RWPE2 (cell line): Measurements from ENCODE around the gene ACADL.

Experiments
- ATAC-seq: fragments of 200-7000 bp; cut with Tn5 transposase; 3 replicates; pipeline ENCODE4 v1.9.1; 2021; ENCODE audit warnings: low read depth
- DNase-seq: peaks from one replicate; pipeline ENCODE4 v3.0.0-alpha.2; 2020; ENCODE audit warnings: low spot score
- H3K27ac ChIP-seq: fragments of 450-650 bp; 2 replicates; pipeline ENCODE4 v1.5.1; 2017; ENCODE audit warnings: mild to moderate bottlenecking; ENCODE audit not compliant: poor library complexity, severe bottlenecking
- H3K27me3 ChIP-seq: fragments of 250-450 bp; sonication (Bioruptor Pico); 2 replicates; pipeline ENCODE4 v1.5.1; 2021; ENCODE audit warnings: mild to moderate bottlenecking, moderate library complexity; ENCODE audit not compliant: insufficient read depth, poor library complexity, severe bottlenecking
- H3K36me3 ChIP-seq: fragments of 250-450 bp; sonication (Bioruptor Pico); 2 replicates; pipeline ENCODE4 v1.5.1; 2020; ENCODE audit warnings: low read depth, mild to moderate bottlenecking, moderate library complexity
- H3K4me1 ChIP-seq: fragments of 250-450 bp; sonication (Bioruptor Pico); 2 replicates; pipeline ENCODE4 v1.5.1; 2021; ENCODE audit warnings: mild to moderate bottlenecking, moderate library complexity; ENCODE audit not compliant: insufficient read depth, poor library complexity, severe bottlenecking
- H3K4me3 ChIP-seq: fragments of 250-450 bp; sonication (Bioruptor Pico); 2 replicates; pipeline ENCODE4 v1.5.1; 2021; ENCODE audit warnings: mild to moderate bottlenecking, moderate library complexity; ENCODE audit not compliant: severe bottlenecking
- H3K9me3 ChIP-seq: fragments of 250-450 bp; sonication (Bioruptor Pico); 2 replicates; pipeline ENCODE4 v1.5.1; 2021; ENCODE audit warnings: mild to moderate bottlenecking, moderate library complexity; ENCODE audit not compliant: severe bottlenecking
- CTCF ChIP-seq: fragments of 450-650 bp; IDR thresholded peaks from one replicate; pipeline ENCODE4 v1.5.1; 2017; ENCODE audit warnings: mild to moderate bottlenecking, moderate library complexity; ENCODE audit not compliant: poor library complexity, severe bottlenecking

Gene ACADL

DNA sequence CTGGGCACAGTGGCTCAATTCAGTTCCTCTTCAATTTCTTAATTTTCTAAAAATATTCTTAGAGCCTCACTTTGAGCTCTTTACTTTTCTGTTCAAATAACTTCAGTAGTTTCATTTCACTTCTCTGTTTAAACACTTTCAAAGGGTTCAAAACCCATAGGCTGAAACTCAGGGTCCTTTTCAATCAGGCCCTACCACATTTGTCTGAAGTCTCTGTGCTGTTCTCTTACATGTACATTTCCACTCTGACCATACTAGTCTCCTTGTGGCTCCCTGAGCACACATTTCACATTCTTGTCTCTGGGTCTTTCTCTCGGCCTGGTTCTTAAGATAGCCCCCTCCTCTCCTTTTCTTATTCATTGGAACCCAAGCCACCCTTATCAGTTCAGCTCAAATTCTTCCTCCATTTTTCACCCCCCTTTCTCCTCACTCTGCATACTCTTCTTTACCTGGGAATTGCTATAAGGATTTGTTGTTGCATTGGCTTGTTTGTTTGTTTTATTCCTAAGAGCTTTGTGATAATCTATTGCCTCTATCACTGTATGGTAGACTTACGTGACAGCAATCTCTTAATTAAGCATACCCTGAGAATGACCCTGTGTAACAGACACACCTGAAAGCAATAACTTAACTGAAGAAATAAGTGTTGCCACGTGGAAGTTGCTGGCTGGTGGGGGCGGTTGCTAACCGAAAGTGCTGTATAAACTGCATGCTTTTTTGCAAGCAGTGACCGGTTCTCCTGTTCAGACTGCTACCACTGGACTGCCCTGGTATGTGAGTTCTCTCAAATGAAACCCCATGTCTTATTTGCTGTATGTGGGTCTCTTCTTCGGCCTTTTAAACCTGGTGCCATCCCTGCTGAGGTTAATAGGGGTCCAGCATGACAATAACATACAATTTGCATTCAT, 27.7 kb upstream of the ACADL start:
- TF ChIP-seq CTCF: no peak
- ATAC-seq: no peak; the same call in 2 of the 3 replicates
- Histone ChIP-seq H3K27me3 (no peaks in the 10 kb centered on the region), H3K9me3 (no peaks in the 10 kb centered on the region), H3K36me3 (no peaks in the 10 kb centered on the region), H3K4me1 (no peaks in the 10 kb centered on the region), H3K4me3 (no peak overlapping the region), H3K27ac (no peak overlapping the region)
- no peak for DNase-seq

DNA sequence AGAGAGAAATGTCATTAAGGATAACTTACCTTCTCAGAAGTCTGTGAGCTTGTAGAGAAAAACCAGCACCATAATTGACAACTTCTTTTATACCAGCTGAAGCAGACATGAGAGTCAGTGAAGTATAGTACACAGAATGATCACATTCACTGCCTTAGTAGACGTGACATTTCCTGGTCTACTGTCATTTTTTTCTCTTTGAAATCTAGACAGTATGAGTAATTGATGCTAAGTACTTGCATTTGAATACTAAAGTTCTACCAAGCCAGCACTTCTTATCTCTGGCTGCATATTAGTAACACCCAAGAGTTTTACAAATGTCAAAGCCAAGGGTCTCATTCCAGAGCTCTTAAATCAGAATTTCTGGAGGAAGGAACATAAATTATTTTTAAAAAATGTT, 25.4 kb upstream of the ACADL start:
- DNase-seq (no peak), ATAC-seq (no peak)
- no peaks in the 10 kb centered on the region for H3K9me3 ChIP-seq
- H3K4me1 ChIP-seq: no peaks in the 10 kb centered on the region
- H3K36me3 ChIP-seq: no peaks in the 10 kb centered on the region
- no peak for TF ChIP-seq CTCF
- no peak overlapping the region for H3K4me3 ChIP-seq
- H3K27ac ChIP-seq: no peak overlapping the region
- no peaks in the 10 kb centered on the region for H3K27me3 ChIP-seq

DNA sequence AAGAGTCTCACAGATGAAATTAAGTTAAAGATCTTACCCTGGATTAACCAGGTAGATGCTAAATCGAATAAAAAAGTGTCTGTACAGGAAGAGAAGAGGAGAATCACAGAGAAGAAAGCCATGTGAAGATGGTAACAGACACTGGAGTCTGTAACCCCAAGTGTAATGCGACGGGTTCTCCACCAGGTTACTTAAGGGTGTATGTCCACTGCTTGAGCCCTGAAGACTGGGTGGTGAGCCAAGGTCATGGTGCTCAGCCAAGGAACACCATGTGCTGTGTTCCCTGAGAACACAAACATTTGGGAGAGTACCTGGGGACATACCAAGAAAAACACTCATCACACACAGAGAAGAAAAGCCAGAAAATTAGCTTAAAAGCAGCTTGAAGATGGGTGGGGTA, 8.2 kb upstream of the ACADL start:
- H3K36me3 ChIP-seq: no peaks in the 10 kb centered on the region
- TF ChIP-seq CTCF: no peak

GRCh38 chr2:210230984-210231383, 5.7 kb upstream of the ACADL start:
- Histone ChIP-seq H3K27ac (no peak overlapping the region), H3K9me3 (no peaks in the 10 kb centered on the region), H3K4me1 (no peaks in the 10 kb centered on the region), H3K4me3 (no peak overlapping the region), H3K36me3 (no peaks in the 10 kb centered on the region), H3K27me3 (peaks cover 4% of the 10 kb centered on the region)
- no peak for TF ChIP-seq CTCF
- DNase-seq (no peak), ATAC-seq (no peak)

More for the DNA sequence above, 8.2 kb upstream of the ACADL start:
- no peaks in the 10 kb centered on the region for H3K9me3 ChIP-seq
- H3K27me3 ChIP-seq: no peaks in the 10 kb centered on the region
- no peak overlapping the region for H3K27ac ChIP-seq
- DNase-seq (no peak), ATAC-seq (no peak)
- no peaks in the 10 kb centered on the region for H3K4me1 ChIP-seq
- H3K4me3 ChIP-seq: no peak overlapping the region

DNA sequence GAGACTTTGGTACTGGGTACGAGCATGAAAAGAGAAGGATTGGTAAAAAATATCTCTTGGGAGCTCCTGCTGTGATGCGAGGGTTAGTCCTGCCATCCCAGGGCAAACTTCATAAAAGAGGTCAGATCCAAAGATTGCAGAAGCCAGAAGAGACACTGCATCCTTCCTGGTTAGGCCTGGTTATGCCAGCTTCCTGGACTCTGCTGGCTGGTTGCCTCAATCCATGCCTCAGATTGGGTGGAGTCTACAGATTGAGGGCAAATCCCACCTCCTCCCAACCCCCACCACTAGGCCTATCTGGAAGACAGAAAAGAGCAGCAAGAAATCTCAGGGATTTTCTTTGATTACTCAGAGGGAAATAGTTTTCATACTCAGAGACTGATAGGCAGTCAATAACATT, 5.3 kb upstream of the ACADL start:
- TF ChIP-seq CTCF: no peak
- Histone ChIP-seq H3K36me3 (no peaks in the 10 kb centered on the region), H3K9me3 (no peaks in the 10 kb centered on the region), H3K27ac (no peak overlapping the region), H3K27me3 (peaks cover 8% of the 10 kb centered on the region), H3K4me1 (no peaks in the 10 kb centered on the region), H3K4me3 (no peak overlapping the region)
- DNase-seq: no peak
- no peak for ATAC-seq
